Ishikawa (cell line): ENCODE results near the gene SESN1.

ENCODE experiments used
- CEBPB ChIP-seq: IDR thresholded peaks from 2 replicates; pipeline ENCODE4 v1.6.1; 2012
- CREB1 ChIP-seq: IDR thresholded peaks from 2 replicates; pipeline ENCODE4 v1.6.1; 2012; ENCODE audit warnings: low read depth
- EGR1 ChIP-seq: IDR thresholded peaks from 2 replicates; pipeline ENCODE4 v1.6.1; 2012
- EP300 ChIP-seq: IDR thresholded peaks from 2 replicates; pipeline ENCODE4 v1.6.1; 2012; ENCODE audit warnings: borderline replicate concordance
- FOXM1 ChIP-seq: IDR thresholded peaks from 2 replicates; pipeline ENCODE4 v1.6.1; 2012; ENCODE audit warnings: low read depth, borderline replicate concordance
- NFIC ChIP-seq: IDR thresholded peaks from 2 replicates; pipeline ENCODE4 v1.6.1; 2012
- RAD21 ChIP-seq: IDR thresholded peaks from 2 replicates; pipeline ENCODE4 v1.6.1; 2012; ENCODE audit warnings: low read depth
- TAF1 ChIP-seq: IDR thresholded peaks from 2 replicates; pipeline ENCODE4 v1.6.1; 2012; ENCODE audit warnings: low read depth, mild to moderate bottlenecking
- TCF12 ChIP-seq: IDR thresholded peaks from 2 replicates; pipeline ENCODE4 v1.6.1; 2012; ENCODE audit warnings: low read depth
- TEAD4 ChIP-seq: IDR thresholded peaks from 2 replicates; pipeline ENCODE4 v1.6.1; 2012
- YY1 ChIP-seq: IDR thresholded peaks from 2 replicates; pipeline ENCODE4 v1.6.1; 2012; ENCODE audit warnings: low read depth
- ZBTB7A ChIP-seq: IDR thresholded peaks from 2 replicates; pipeline ENCODE4 v1.6.1; 2012; ENCODE audit warnings: low read depth
- TF ChIP-seq, protein P1 (sequence below): IDR thresholded peaks from 2 replicates; pipeline ENCODE4 v1.6.1; 2012; ENCODE audit warnings: low read depth, mild to moderate bottlenecking
- TF ChIP-seq, protein P2 (sequence below): IDR thresholded peaks from 2 replicates; pipeline ENCODE4 v1.6.1; 2012
- TF ChIP-seq, protein P3 (sequence below): IDR thresholded peaks from 2 replicates; pipeline ENCODE4 v1.6.1; 2012

The SESN1 gene

DNA sequence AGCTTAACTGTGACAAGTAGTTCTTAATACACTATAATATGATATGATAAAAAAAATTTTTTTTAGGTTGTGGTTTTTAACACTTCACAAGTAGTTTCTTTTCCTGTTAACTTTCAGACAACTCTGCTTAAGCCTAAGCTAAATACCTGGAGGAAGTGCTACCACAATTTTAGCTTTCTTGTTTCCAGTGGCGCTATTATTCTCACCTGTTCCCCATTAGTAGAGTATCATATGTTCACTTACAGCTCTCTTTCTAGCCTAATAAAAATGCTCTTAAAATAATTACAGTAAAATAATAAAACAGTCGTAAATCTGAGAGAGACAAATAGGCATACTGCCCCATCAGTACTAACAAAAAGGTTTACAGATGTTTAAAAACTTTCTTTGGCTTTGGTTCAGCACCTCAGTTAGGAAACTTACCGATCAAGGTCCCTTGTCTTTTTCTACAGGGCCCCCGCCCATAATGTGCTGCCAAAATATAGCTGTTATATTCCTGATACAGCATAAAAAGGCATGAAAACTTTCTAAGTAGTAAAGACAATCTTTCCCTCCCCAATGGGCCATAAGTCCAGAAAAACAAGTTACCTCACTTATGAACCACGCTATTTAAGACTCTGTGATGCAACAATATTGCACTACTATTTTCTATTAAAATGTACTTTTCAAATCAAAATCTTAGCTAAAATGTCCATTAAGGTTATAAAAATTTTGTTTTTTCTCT lies 57.9 kb downstream of the SESN1 start:
- no peak for TF ChIP-seq EGR1
- TF ChIP-seq CREB1 = no peak
- TF ChIP-seq EP300 = no peak
- TF ChIP-seq, protein P1, sequence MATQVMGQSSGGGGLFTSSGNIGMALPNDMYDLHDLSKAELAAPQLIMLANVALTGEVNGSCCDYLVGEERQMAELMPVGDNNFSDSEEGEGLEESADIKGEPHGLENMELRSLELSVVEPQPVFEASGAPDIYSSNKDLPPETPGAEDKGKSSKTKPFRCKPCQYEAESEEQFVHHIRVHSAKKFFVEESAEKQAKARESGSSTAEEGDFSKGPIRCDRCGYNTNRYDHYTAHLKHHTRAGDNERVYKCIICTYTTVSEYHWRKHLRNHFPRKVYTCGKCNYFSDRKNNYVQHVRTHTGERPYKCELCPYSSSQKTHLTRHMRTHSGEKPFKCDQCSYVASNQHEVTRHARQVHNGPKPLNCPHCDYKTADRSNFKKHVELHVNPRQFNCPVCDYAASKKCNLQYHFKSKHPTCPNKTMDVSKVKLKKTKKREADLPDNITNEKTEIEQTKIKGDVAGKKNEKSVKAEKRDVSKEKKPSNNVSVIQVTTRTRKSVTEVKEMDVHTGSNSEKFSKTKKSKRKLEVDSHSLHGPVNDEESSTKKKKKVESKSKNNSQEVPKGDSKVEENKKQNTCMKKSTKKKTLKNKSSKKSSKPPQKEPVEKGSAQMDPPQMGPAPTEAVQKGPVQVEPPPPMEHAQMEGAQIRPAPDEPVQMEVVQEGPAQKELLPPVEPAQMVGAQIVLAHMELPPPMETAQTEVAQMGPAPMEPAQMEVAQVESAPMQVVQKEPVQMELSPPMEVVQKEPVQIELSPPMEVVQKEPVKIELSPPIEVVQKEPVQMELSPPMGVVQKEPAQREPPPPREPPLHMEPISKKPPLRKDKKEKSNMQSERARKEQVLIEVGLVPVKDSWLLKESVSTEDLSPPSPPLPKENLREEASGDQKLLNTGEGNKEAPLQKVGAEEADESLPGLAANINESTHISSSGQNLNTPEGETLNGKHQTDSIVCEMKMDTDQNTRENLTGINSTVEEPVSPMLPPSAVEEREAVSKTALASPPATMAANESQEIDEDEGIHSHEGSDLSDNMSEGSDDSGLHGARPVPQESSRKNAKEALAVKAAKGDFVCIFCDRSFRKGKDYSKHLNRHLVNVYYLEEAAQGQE = no peak
- TF ChIP-seq FOXM1 = no peak
- no peak for TF ChIP-seq CEBPB
- TF ChIP-seq RAD21 = no peak
- TF ChIP-seq TAF1 = no peak
- no peak for TF ChIP-seq YY1
- TF ChIP-seq TCF12 = no peak
- TF ChIP-seq, protein P2, sequence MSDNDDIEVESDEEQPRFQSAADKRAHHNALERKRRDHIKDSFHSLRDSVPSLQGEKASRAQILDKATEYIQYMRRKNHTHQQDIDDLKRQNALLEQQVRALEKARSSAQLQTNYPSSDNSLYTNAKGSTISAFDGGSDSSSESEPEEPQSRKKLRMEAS = no peak
- no peak for TF ChIP-seq TEAD4
- TF ChIP-seq, protein P3, sequence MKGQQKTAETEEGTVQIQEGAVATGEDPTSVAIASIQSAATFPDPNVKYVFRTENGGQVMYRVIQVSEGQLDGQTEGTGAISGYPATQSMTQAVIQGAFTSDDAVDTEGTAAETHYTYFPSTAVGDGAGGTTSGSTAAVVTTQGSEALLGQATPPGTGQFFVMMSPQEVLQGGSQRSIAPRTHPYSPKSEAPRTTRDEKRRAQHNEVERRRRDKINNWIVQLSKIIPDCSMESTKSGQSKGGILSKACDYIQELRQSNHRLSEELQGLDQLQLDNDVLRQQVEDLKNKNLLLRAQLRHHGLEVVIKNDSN = no peak
- TF ChIP-seq ZBTB7A = no peak
- TF ChIP-seq NFIC = no peak

DNA sequence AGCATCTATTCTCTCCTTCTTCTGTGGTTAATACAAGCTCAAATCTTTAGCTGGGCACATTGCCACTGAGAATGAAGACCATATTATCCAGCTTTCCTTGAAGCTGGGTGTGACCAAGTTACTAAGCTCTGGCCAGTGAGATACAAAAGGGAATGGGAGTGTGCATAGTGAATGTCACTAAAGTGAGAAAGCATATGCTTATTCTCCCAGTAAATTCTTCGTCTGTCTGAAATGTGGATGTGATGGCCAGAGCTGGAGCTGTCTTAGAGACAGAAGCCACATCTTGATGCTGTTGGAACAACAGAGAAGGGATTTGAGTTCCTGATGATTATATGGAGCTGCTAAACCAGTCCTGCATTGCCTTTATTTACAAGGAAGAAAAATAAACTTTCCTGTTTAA lies 60.1 kb downstream of the SESN1 start:
- TF ChIP-seq, protein P3 = no peak
- TF ChIP-seq YY1 = no peak
- TF ChIP-seq EP300 = no peak
- no peak for TF ChIP-seq CREB1
- no peak for TF ChIP-seq ZBTB7A
- TF ChIP-seq CEBPB = no peak
- no peak for TF ChIP-seq FOXM1

DNA sequence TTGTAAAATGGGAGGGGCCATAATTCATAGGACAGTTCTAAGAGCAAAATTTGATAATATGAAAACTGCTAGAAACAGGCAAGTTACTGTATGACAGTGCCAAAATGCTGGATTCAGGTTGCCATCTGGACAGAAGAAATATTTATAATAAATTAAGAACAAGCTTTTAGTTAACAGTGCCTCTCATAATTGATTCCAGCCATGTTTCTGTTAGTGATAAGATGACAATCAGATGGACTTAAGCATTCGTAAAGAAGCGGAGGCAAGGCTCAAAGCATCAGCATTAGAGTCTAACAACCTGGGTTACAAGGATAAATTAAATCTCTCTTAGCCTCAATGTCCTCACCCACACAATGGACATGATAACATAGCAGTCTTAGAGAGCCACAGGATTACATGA lies 61.0 kb downstream of the SESN1 start:
- TF ChIP-seq RAD21 = no peak
- TF ChIP-seq, protein P3 = no peak
- no peak for TF ChIP-seq NFIC
- no peak for TF ChIP-seq FOXM1
- TF ChIP-seq TAF1 = no peak
- no peak for TF ChIP-seq ZBTB7A
- TF ChIP-seq, protein P2 = no peak
- no peak for TF ChIP-seq YY1
- no peak for TF ChIP-seq EP300
- TF ChIP-seq TEAD4 = no peak
- no peak for TF ChIP-seq CEBPB
- TF ChIP-seq, protein P1 = no peak
- TF ChIP-seq CREB1 = no peak

DNA sequence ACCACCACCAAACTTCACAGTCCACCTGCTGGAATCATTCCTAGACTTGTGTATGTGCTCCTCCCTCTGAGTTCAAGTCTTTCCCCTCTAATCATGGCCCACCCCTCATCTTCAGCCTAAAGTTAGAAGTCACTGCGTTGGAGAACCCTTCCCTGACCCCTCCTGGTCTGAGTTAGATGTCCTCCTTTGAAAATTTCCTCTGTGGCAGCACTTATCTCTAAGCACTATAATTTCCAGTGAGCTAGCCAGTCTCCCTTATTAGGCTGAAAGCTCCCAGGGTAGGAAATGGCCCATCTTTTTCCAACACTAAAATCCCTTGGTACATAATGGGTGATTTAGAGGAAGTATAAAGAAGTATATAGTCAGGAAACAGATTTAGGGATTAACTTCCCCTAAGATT lies 63.2 kb downstream of the SESN1 start:
- TF ChIP-seq, protein P2 = no peak
- no peak for TF ChIP-seq TEAD4
- no peak for TF ChIP-seq TAF1

DNA sequence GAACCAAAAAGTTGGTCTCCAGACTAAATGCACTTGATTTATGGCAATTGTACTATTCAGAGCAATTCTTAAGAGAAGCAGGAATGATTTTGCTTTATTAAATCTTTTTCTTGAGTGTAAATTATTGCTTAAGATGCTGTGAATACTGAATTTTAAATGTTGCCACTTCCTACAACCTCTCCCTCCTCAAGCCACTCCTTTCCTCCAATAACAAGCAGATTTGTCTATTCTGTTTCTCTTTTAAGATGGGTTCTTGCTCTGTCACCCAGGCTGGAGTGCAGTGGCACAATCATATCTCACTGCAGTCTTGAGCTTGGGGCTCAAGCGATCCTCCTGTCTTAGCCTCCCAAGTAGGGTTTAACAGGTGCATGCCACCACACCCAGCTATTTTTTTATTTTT lies 65.3 kb downstream of the SESN1 start:
- TF ChIP-seq CEBPB = no peak

DNA sequence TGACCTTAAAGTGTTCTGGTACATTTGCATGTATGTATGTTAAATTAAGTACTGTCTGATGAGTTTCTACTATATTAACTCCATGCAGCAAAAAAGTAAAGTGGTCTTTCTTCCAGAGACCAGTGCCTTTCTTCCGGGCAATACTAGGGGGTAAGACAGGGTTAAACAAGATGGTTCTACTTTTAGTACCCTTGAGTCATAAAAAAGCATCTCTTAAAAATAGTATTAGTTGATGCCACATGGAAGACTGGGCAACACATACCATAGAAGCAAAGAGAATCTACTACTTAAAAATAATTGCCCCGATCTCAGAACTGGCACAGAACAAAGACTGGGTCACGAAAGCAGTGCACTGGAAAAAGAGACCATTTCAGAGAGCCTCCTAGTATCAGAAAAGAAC lies 66.2 kb downstream of the SESN1 start:
- no peak for TF ChIP-seq ZBTB7A
- no peak for TF ChIP-seq TAF1
- no peak for TF ChIP-seq CEBPB
- TF ChIP-seq, protein P2 = no peak
- no peak for TF ChIP-seq EGR1
- no peak for TF ChIP-seq TCF12
- TF ChIP-seq YY1 = no peak
- TF ChIP-seq EP300 = no peak
